OCI-LY7 (cell line): ENCODE data around the gene LCAT. TPM values are rescaled to one million over a fixed set of nuclear protein-coding genes. Genes with fewer than 3 reads are reported as not detected.

Experiments
- BruUV-seq: library from RNA; stranded (reverse); fragments of 400-500 nt; replicated peaks from 2 replicates; lab custom pipeline; 2021; lab: Mats Ljungman, UMichigan
- CTCF ChIA-PET: fragments of 300-600 bp; sonication (Branson Sonifier 250); formaldehyde crosslinking; loops from one replicate; lab custom pipeline; 2022; ENCODE audit warnings: antibody characterized with exemption; ENCODE audit not compliant: unreplicated experiment; lab: Charles Lee
- POLR2A ChIA-PET: fragments of 300-600 bp; sonication (Branson Sonifier 250); formaldehyde crosslinking; loops from one replicate; lab custom pipeline; 2022; ENCODE audit warnings: antibody characterized with exemption; lab: Charles Lee
- DNase-seq: peaks from one replicate; pipeline ENCODE4 v3.0.0-alpha.2; 2015; ENCODE audit warnings: low spot score
- H2AFZ ChIP-seq: fragments of 200-600 bp; sonication (generic), shearing (Covaris generic); 2 replicates; pipeline ENCODE4 v1.6.1; 2014; ENCODE audit warnings: mild to moderate bottlenecking, antibody characterized with exemption, low read length, moderate library complexity
- H3K27ac ChIP-seq: fragments of 200-600 bp; sonication (generic); 2 replicates; pipeline ENCODE4 v1.5.1; 2014; ENCODE audit warnings: mixed run types, low read depth, mild to moderate bottlenecking, moderate library complexity, low read length, inconsistent platforms; ENCODE audit not compliant: poor library complexity, severe bottlenecking
- H3K36me3 ChIP-seq: fragments of 200-600 bp; sonication (generic); 2 replicates; pipeline ENCODE4 v1.6.1; 2014; ENCODE audit warnings: mild to moderate bottlenecking, antibody characterized with exemption, low read length, moderate library complexity, mixed read lengths; ENCODE audit not compliant: insufficient read depth
- H3K4me1 ChIP-seq: fragments of 200-600 bp; sonication (generic); 2 replicates; pipeline ENCODE4 v1.5.1; 2014; ENCODE audit warnings: mild to moderate bottlenecking, low read length; ENCODE audit not compliant: insufficient read depth, poor library complexity, severe bottlenecking
- H3K4me2 ChIP-seq: fragments of 200-600 bp; sonication (generic); 2 replicates; pipeline ENCODE4 v1.6.1; 2014; ENCODE audit warnings: mild to moderate bottlenecking, low read length
- H3K4me3 ChIP-seq: fragments of 200-600 bp; sonication (generic); 2 replicates; pipeline ENCODE4 v1.5.1; 2014; ENCODE audit warnings: mild to moderate bottlenecking, low read depth, low read length; ENCODE audit not compliant: poor library complexity, severe bottlenecking
- H3K79me2 ChIP-seq: fragments of 200-600 bp; sonication (generic); 2 replicates; pipeline ENCODE4 v1.6.1; 2016; ENCODE audit warnings: low read depth, mild to moderate bottlenecking, low read length, moderate library complexity, mixed read lengths; ENCODE audit not compliant: insufficient read depth
- H3K9me2 ChIP-seq: fragments of 200-600 bp; sonication (generic); 2 replicates; pipeline ENCODE4 v1.6.1; 2016; ENCODE audit warnings: mild to moderate bottlenecking, low read length, mixed read lengths; ENCODE audit not compliant: insufficient read depth
- H3K9me3 ChIP-seq: fragments of 200-600 bp; sonication (generic); 2 replicates; pipeline ENCODE4 v1.6.1; 2014; ENCODE audit warnings: mild to moderate bottlenecking, mixed run types, low read length, mixed read lengths
- H4K20me1 ChIP-seq: fragments of 200-600 bp; sonication (generic); 2 replicates; pipeline ENCODE4 v1.6.1; 2014; ENCODE audit warnings: mild to moderate bottlenecking, antibody characterized with exemption, low read length, moderate library complexity, mixed read lengths; ENCODE audit not compliant: insufficient read depth
- CTCF ChIP-seq: fragments of 200-600 bp; sonication (generic); conservative IDR thresholded peaks from 2 replicates; pipeline ENCODE4 v1.5.1; 2014; ENCODE audit warnings: mild to moderate bottlenecking, antibody characterized with exemption, low read length, moderate library complexity, mixed read lengths
- EZH2phosphoT487 ChIP-seq: fragments of 200-600 bp; sonication (generic); IDR thresholded peaks from 2 replicates; pipeline ENCODE4 v1.6.1; 2018; ENCODE audit warnings: low read depth, borderline replicate concordance, mild to moderate bottlenecking, mixed run types, antibody characterized with exemption, low read length, moderate library complexity, mixed read lengths
- intact Hi-C: fragments of 100-400 bp; cut with micrococcal nuclease; formaldehyde crosslinking; loops from one replicate; pipeline ENCODE4 v1.10.0; 2022; ENCODE audit not compliant: unreplicated experiment
- total RNA-seq, 2 experiments: library from RNA; depleted of rRNA in 1 of 2; stranded (reverse); fragments of >200 nt in 1 of 2; shearing (Covaris generic) in 1 of 2; gene quantifications; 2 replicates each; pipeline ENCODE4 v1.2.3, GENCODE V29; 2014 to 2022

The LCAT gene
- total RNA-seq, 2 experiments from 2014 or later: 4.4 to 9.8 TPM

- H4K20me1 ChIP-seq: no peaks in the 10 kb centered on the region
- no peaks in the 10 kb centered on the region for H3K36me3 ChIP-seq
- no peak overlapping the region for H3K27ac ChIP-seq
- no peaks in the 10 kb centered on the region for H3K9me3 ChIP-seq
- H2AFZ ChIP-seq: no peak overlapping the region
- no peaks in the 10 kb centered on the region for H3K4me1 ChIP-seq
- no peak for DNase-seq
- TF ChIP-seq EZH2phosphoT487 (no peak), CTCF (no peak)
- no TSS peak for BruUV-seq
- ChIA-PET CTCF (no interaction called here), POLR2A (interaction anchor here (0.5 kb wide), 1 partner anchor 37 kb away, joined by 3 read pairs; no protein-coding TSS in a partner anchor)
- no peaks in the 10 kb centered on the region for H3K9me2 ChIP-seq
- intact Hi-C loops: no loop called here
- H3K4me2 ChIP-seq: no peak overlapping the region
- H3K79me2 ChIP-seq: no peaks in the 10 kb centered on the region
- no peak overlapping the region for H3K4me3 ChIP-seq
Measured at GRCh38 chr16:67948015-67948414, 4.1 kb upstream of the LCAT start.

GRCh38 chr16:67946966-67947558 lies 3.1 kb upstream of the LCAT start:
- Histone ChIP-seq H4K20me1 (no peaks in the 10 kb centered on the region), H3K4me1 (no peaks in the 10 kb centered on the region), H3K79me2 (no peaks in the 10 kb centered on the region), H3K4me2 (no peak overlapping the region), H3K4me3 (no peak overlapping the region), H2AFZ (no peak overlapping the region), H3K9me3 (no peaks in the 10 kb centered on the region), H3K36me3 (no peaks in the 10 kb centered on the region), H3K9me2 (no peaks in the 10 kb centered on the region), H3K27ac (no peak overlapping the region)
- DNase-seq: no peak
- ChIA-PET CTCF (interaction anchor here (0.6 kb wide), 1 partner anchor 13 kb away, joined by 3 read pairs; no protein-coding TSS in a partner anchor), POLR2A (no interaction called here)
- intact Hi-C loops: no loop called here
- BruUV-seq: no TSS peak
- TF ChIP-seq EZH2phosphoT487 (no peak), CTCF (no peak)

GRCh38 chr16:67946128-67946569 lies 2.2 kb upstream of the LCAT start:
- Histone ChIP-seq H3K36me3 (no peaks in the 10 kb centered on the region), H3K27ac (no peak overlapping the region), H3K9me3 (no peaks in the 10 kb centered on the region), H2AFZ (no peak overlapping the region), H3K4me2 (no peak overlapping the region), H4K20me1 (no peaks in the 10 kb centered on the region), H3K4me1 (peaks cover 8% of the 10 kb centered on the region), H3K4me3 (no peak overlapping the region), H3K79me2 (no peaks in the 10 kb centered on the region), H3K9me2 (no peaks in the 10 kb centered on the region)
- ChIA-PET CTCF (interaction anchor here (0.6 kb wide), 1 partner anchor 12 kb away, joined by 3 read pairs; no protein-coding TSS in a partner anchor), POLR2A (interaction anchor here (0.6 kb wide), 1 partner anchor 56 kb away, joined by 4 read pairs; no protein-coding TSS in a partner anchor)
- intact Hi-C loops: no loop called here
- no peak for TF ChIP-seq EZH2phosphoT487
- no peak for TF ChIP-seq CTCF
- BruUV-seq: no TSS peak
- no peak for DNase-seq
